ENCODE measurements around the gene KCNH3. TPM values are rescaled to one million over a fixed set of nuclear protein-coding genes. Genes with fewer than 3 reads are reported as not detected.
"Not testable (repeated sequence)": the region's sequence is repeated elsewhere in the genome, so short reads cannot be mapped to it uniquely, and the experiment has no call there.

Gene KCNH3
- total RNA-seq, 2 experiments from 2014 or later, result 2.4 to 3.3 TPM

DNA sequence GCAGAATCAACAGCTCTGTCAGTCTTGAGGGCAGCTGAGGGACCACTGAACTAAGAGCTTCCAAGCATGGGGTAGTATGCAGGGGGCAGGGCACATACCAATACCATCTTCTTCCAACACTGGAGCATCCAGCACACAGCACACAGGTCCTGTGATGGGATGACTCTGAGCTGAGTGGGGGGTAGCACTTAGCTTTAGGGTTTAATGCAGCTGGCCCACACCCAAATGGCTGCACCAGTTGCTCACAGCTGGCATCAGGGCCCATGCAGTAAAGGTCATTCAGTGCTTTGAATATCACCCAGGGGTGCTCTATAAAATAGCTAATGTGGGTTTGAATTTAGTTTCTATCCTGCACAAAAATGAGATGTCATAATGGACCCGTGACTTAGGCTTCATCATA lies 64.9 kb downstream of the KCNH3 start:
- Mint-ChIP-seq H3K27me3 (no peaks in the 10 kb centered on the region), H3K36me3 (ENCODE audit: low read depth) (no peaks in the 10 kb centered on the region), H3K27ac (no peak overlapping the region), H3K4me3 (no peak overlapping the region), H3K9me3 (ENCODE audit: low read depth) (no peaks in the 10 kb centered on the region), H3K4me1 (no peaks in the 10 kb centered on the region)
- ATAC-seq, result no peak
- ChIA-PET POLR2A (no interaction called here), CTCF (interaction anchor here (2.4 kb wide), 1 partner anchor 23 kb away, joined by 7 read pairs; no protein-coding TSS in a partner anchor)
- intact Hi-C loops (cut with DNase I, micrococcal nuclease), result no loop called here
- no peak for DNase-seq

DNA sequence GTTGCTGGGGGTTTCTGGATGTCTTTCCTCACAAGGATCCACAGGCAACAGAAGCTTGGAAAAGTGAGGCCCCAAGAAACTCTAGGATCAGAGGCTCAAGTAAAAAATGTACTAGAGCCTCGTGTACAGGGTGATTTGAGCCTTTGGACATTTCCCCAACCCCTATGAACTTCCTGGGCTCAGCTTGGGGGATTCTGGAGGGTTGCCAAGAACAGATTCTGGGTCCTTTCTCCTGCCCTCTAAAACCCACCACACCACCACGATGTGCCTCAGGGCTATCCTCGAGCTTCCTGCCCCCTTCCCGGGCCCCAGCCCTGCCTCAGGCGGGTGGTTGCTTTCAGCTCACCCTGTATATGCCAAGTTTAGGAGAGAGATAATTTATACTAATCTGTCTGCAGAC lies 66.0 kb downstream of the KCNH3 start:
- ATAC-seq, result no peak
- ChIA-PET CTCF (interaction anchor here (0.7 to 2.4 kb wide), 3 partner anchors 21 to 94 kb away, joined by 3 to 7 read pairs (median 3); no protein-coding TSS in a partner anchor), POLR2A (no interaction called here)
- Mint-ChIP-seq H3K36me3 (ENCODE audit: low read depth) (no peaks in the 10 kb centered on the region), H3K4me3 (no peak overlapping the region), H3K27me3 (no peaks in the 10 kb centered on the region), H3K9me3 (ENCODE audit: low read depth) (peaks cover 1% of the 10 kb centered on the region), H3K27ac (no peak overlapping the region), H3K4me1 (no peaks in the 10 kb centered on the region)
- intact Hi-C loops (cut with DNase I, micrococcal nuclease), result no loop called here
- no peak for DNase-seq

DNA sequence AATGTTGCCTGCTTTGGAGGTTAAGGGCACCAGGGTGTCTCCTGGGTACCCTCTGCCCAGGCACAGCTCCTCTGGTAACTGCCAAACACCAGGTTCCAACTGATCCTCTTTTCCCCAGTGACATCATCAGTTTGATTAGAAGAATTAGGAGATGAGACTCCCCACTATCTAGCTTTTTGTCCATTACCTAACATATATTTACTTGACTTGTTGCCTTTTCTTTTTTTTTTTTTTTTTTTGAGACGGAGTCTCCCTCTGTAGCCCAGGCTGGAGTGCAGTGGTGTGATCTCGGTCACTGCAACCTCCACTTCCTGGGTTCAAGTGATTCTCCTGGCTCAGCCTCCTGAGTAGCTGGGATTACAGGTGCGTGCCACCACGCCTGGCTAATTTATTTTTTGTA lies 66.7 kb downstream of the KCNH3 start, which contains the start of gene FAM186B:
FAM186B (minus strand) TSS at position 101 of the 400 bp plus-strand sequence. CDS start 162 bp downstream, outside the sequence.
- CTCF ChIA-PET, result interaction anchor here (0.9 to 2.4 kb wide), 3 partner anchors 20 to 32 kb away, joined by 3 to 7 read pairs (median 3); no protein-coding TSS in a partner anchor
- POLR2A ChIA-PET; H3K4me3 Mint-ChIP-seq; H3K9me3 Mint-ChIP-seq (ENCODE audit: low read depth); ATAC-seq; intact Hi-C loops (cut with DNase I, micrococcal nuclease); DNase-seq; H3K36me3 Mint-ChIP-seq (ENCODE audit: low read depth); H3K27me3 Mint-ChIP-seq; H3K27ac Mint-ChIP-seq; H3K4me1 Mint-ChIP-seq: not testable (repeated sequence)

Other genes starting within 250 kb of the KCNH3 start
- not detected for gene PRPH, start 243.9 kb upstream of the KCNH3 start, total RNA-seq
- 10 to 100 TPM; 64.5 to 84.3 TPM for gene TROAP, start 215.8 kb upstream of the KCNH3 start, total RNA-seq
- not detected for gene C1QL4, start 201.8 kb upstream of the KCNH3 start, total RNA-seq
- gene DNAJC22, start 192.1 kb upstream of the KCNH3 start, total RNA-seq, result under 1 TPM in 1 of 2 experiments, not detected in 1; 0.05 TPM
- gene SPATS2, start 171.6 kb upstream of the KCNH3 start, total RNA-seq, result 10 to 100 TPM; 10.6 to 18.8 TPM
- gene MCRS1, start 29.1 kb downstream of the KCNH3 start, total RNA-seq, result 10 to 100 TPM; 48.2 to 58.2 TPM
- gene FAM186B, start 66.6 kb downstream of the KCNH3 start, total RNA-seq, result under 1 TPM; 0.05 to 0.07 TPM
- gene PRPF40B, start 84.5 kb downstream of the KCNH3 start, total RNA-seq, result 1 to 10 TPM; 6.9 to 8.1 TPM
- 10 to 100 TPM; 23.2 to 24.3 TPM for gene FMNL3, start 168.4 kb downstream of the KCNH3 start, total RNA-seq
- gene TMBIM6, start 202.5 kb downstream of the KCNH3 start, total RNA-seq, result 100 to 1,000 TPM; 378 to 450 TPM

All from activated CD4-positive, alpha-beta T cell treated with anti-CD3 and anti-CD28 coated beads for 36 hours (primary cell).